Central memory CD8-positive, alpha-beta T cell (primary cell): Measurements from ENCODE around the gene HLCS.

ENCODE experiments used
- ATAC-seq: fragments of 150-1000 bp; cut with Tn5 transposase; replicated peaks from 2 replicates; pipeline ENCODE4 v1.10.0; 2022; ENCODE audit warnings: mild to moderate bottlenecking, moderate FRiP score, moderate number of reproducible peaks; ENCODE audit not compliant: poor library complexity, severe bottlenecking; ENCODE audit errors: extremely low read depth
- DNase-seq, 2 donors: peaks; one replicate each; pipeline ENCODE4 v3.0.0; 2021; ENCODE audit warnings: low spot score in 2 of 2
- H3K27ac Mint-ChIP-seq: one replicate; pipeline ENCODE4 v1.8.0; 2022; ENCODE audit warnings: low read depth, mild to moderate bottlenecking, moderate library complexity, mixed read lengths
- H3K27me3 Mint-ChIP-seq: one replicate; pipeline ENCODE4 v1.8.0; 2022; ENCODE audit warnings: mixed read lengths
- H3K36me3 Mint-ChIP-seq: one replicate; pipeline ENCODE4 v1.8.0; 2022; ENCODE audit warnings: mild to moderate bottlenecking, moderate library complexity, mixed read lengths; ENCODE audit not compliant: insufficient read depth
- H3K4me1 Mint-ChIP-seq: one replicate; pipeline ENCODE4 v1.8.0; 2022; ENCODE audit warnings: mixed read lengths
- H3K4me3 Mint-ChIP-seq: one replicate; pipeline ENCODE4 v1.8.0; 2022; ENCODE audit warnings: mild to moderate bottlenecking, moderate library complexity, mixed read lengths
- H3K9me3 Mint-ChIP-seq: one replicate; pipeline ENCODE4 v1.8.0; 2022; ENCODE audit warnings: mixed read lengths

Gene HLCS

GRCh38 chr21:36734367-36735200, 231.9 kb downstream of the HLCS start:
- ATAC-seq (no peak), DNase-seq (no peak)
- Mint-ChIP-seq H3K4me3 (no peak overlapping the region), H3K27me3 (peaks cover 57% of the 10 kb centered on the region), H3K9me3 (no peaks in the 10 kb centered on the region), H3K27ac (no peak overlapping the region), H3K4me1 (no peaks in the 10 kb centered on the region), H3K36me3 (no peaks in the 10 kb centered on the region)

- Mint-ChIP-seq H3K36me3 (no peaks in the 10 kb centered on the region), H3K4me1 (no peaks in the 10 kb centered on the region), H3K4me3 (no peak overlapping the region), H3K9me3 (no peaks in the 10 kb centered on the region), H3K27me3 (peaks cover 58% of the 10 kb centered on the region), H3K27ac (no peak overlapping the region)
- ATAC-seq = no peak
- no peak for DNase-seq
These were observed 232.6 kb downstream of the HLCS start for GRCh38 chr21:36733857-36734256.

- ATAC-seq = no peak
These were observed 233.7 kb downstream of the HLCS start for GRCh38 chr21:36732761-36733160.

GRCh38 chr21:36732217-36732616, 234.3 kb downstream of the HLCS start:
- H3K27ac Mint-ChIP-seq = no peak overlapping the region
- H3K4me3 Mint-ChIP-seq = no peak overlapping the region
- DNase-seq = no peak
- no peak for ATAC-seq
- no peaks in the 10 kb centered on the region for H3K4me1 Mint-ChIP-seq
- H3K27me3 Mint-ChIP-seq = peaks cover 70% of the 10 kb centered on the region
- H3K9me3 Mint-ChIP-seq = no peaks in the 10 kb centered on the region
- no peaks in the 10 kb centered on the region for H3K36me3 Mint-ChIP-seq

More at GRCh38 chr21:36732761-36733160, 233.7 kb downstream of the HLCS start:
- no peak for DNase-seq
- Mint-ChIP-seq H3K27me3 (peaks cover 66% of the 10 kb centered on the region), H3K36me3 (no peaks in the 10 kb centered on the region), H3K4me1 (no peaks in the 10 kb centered on the region), H3K9me3 (no peaks in the 10 kb centered on the region), H3K4me3 (no peak overlapping the region), H3K27ac (no peak overlapping the region)

GRCh38 chr21:36730291-36731281, 235.9 kb downstream of the HLCS start:
- Mint-ChIP-seq H3K4me1 (no peaks in the 10 kb centered on the region), H3K4me3 (no peak overlapping the region), H3K36me3 (no peaks in the 10 kb centered on the region), H3K27me3 (peaks cover 55% of the 10 kb centered on the region), H3K9me3 (no peaks in the 10 kb centered on the region), H3K27ac (no peak overlapping the region)
- ATAC-seq (no peak), DNase-seq (no peak)

- H3K36me3 Mint-ChIP-seq = no peaks in the 10 kb centered on the region
- no peak for ATAC-seq
- no peak overlapping the region for H3K4me3 Mint-ChIP-seq
- no peak for DNase-seq
- no peaks in the 10 kb centered on the region for H3K4me1 Mint-ChIP-seq
- H3K27ac Mint-ChIP-seq = no peak overlapping the region
- peaks cover 44% of the 10 kb centered on the region for H3K27me3 Mint-ChIP-seq
- no peaks in the 10 kb centered on the region for H3K9me3 Mint-ChIP-seq
These were observed 237.0 kb downstream of the HLCS start for GRCh38 chr21:36729310-36729970.

- DNase-seq = no peak
These were observed 237.9 kb downstream of the HLCS start for GRCh38 chr21:36728371-36729111.

GRCh38 chr21:36727866-36728265, 238.6 kb downstream of the HLCS start:
- H3K4me1 Mint-ChIP-seq = no peaks in the 10 kb centered on the region
- no peak overlapping the region for H3K4me3 Mint-ChIP-seq
- peaks cover 52% of the 10 kb centered on the region for H3K27me3 Mint-ChIP-seq
- no peak overlapping the region for H3K27ac Mint-ChIP-seq
- H3K9me3 Mint-ChIP-seq = no peaks in the 10 kb centered on the region
- no peaks in the 10 kb centered on the region for H3K36me3 Mint-ChIP-seq
- ATAC-seq = no peak
- no peak for DNase-seq

More at GRCh38 chr21:36728371-36729111, 237.9 kb downstream of the HLCS start:
- no peaks in the 10 kb centered on the region for H3K9me3 Mint-ChIP-seq
- no peaks in the 10 kb centered on the region for H3K4me1 Mint-ChIP-seq
- ATAC-seq = no peak
- no peaks in the 10 kb centered on the region for H3K36me3 Mint-ChIP-seq
- no peak overlapping the region for H3K27ac Mint-ChIP-seq
- H3K4me3 Mint-ChIP-seq = no peak overlapping the region
- H3K27me3 Mint-ChIP-seq = peaks cover 48% of the 10 kb centered on the region

GRCh38 chr21:36725793-36726386, 240.6 kb downstream of the HLCS start:
- no peaks in the 10 kb centered on the region for H3K36me3 Mint-ChIP-seq
- no peaks in the 10 kb centered on the region for H3K4me1 Mint-ChIP-seq
- ATAC-seq (no peak), DNase-seq (no peak)
- H3K9me3 Mint-ChIP-seq = no peaks in the 10 kb centered on the region
- H3K27ac Mint-ChIP-seq = no peak overlapping the region
- no peak overlapping the region for H3K4me3 Mint-ChIP-seq
- peaks cover 59% of the 10 kb centered on the region for H3K27me3 Mint-ChIP-seq

- H3K9me3 Mint-ChIP-seq = no peaks in the 10 kb centered on the region
- H3K4me1 Mint-ChIP-seq = no peaks in the 10 kb centered on the region
- H3K27ac Mint-ChIP-seq = no peak overlapping the region
- DNase-seq (no peak), ATAC-seq (no peak)
- H3K36me3 Mint-ChIP-seq = no peaks in the 10 kb centered on the region
- H3K4me3 Mint-ChIP-seq = no peak overlapping the region
- peaks cover 60% of the 10 kb centered on the region for H3K27me3 Mint-ChIP-seq
These were observed 241.8 kb downstream of the HLCS start for GRCh38 chr21:36724660-36725059.

GRCh38 chr21:36723371-36723881, 243.0 kb downstream of the HLCS start:
- Mint-ChIP-seq H3K36me3 (no peaks in the 10 kb centered on the region), H3K27ac (no peak overlapping the region), H3K4me1 (no peaks in the 10 kb centered on the region), H3K27me3 (peaks cover 68% of the 10 kb centered on the region), H3K4me3 (no peak overlapping the region), H3K9me3 (no peaks in the 10 kb centered on the region)
- DNase-seq (no peak), ATAC-seq (no peak)
